ENCODE measurements around the gene SFMBT1. TPM values are rescaled to one million over a fixed set of nuclear protein-coding genes. Genes with fewer than 3 reads are reported as not detected.
A peak's percentile ranks its signal among the peaks of the same experiment; 100 is the strongest.

Gene SFMBT1
- total and polyA plus RNA-seq, 2 donors from 2014 or later, result 3.4 to 16.0 TPM

- TF ChIP-seq CTCF (IDR thresholded peaks at IDR 0.05; ENCODE audit: borderline replicate concordance, extremely low read depth, insufficient read depth), result no peak
- no peak overlapping the region for H3K4me3 ChIP-seq (ENCODE audit: low read length in 3 of 3)
- H3K9ac ChIP-seq (ENCODE audit: low read length in 3 of 3), result no peak overlapping the region
- no peak overlapping the region for H3K27ac ChIP-seq (ENCODE audit: low read depth in 2 of 2, low read length in 2 of 2)
- FAIRE-seq, result no peak
- H3K27me3 ChIP-seq (ENCODE audit: control insufficient read depth, insufficient read depth, low read length), result no peaks in the 10 kb centered on the region
- no peaks in the 10 kb centered on the region for H3K36me3 ChIP-seq (ENCODE audit: control insufficient read depth in 2 of 3, insufficient read depth in 3 of 3, low read length in 3 of 3)
- DNase-seq, result no peak
- intact Hi-C loops (cut with DNase I), result no loop called here
- H3K4me1 ChIP-seq (ENCODE audit: control insufficient read depth in 2 of 3, insufficient read depth in 2 of 3, low read depth in 1 of 3, low read length in 3 of 3), result peaks cover 0 to 9% (median 0%) of the 10 kb centered on the region in 3 donors
- H3K9me3 ChIP-seq (ENCODE audit: control insufficient read depth in 2 of 3, insufficient read depth in 1 of 3, low read length in 3 of 3), result no peaks in the 10 kb centered on the region
These were observed 28.5 kb upstream of the SFMBT1 start for GRCh38 chr3:53074366-53074696.

- Histone ChIP-seq H3K27ac (ENCODE audit: low read depth in 2 of 2, low read length in 2 of 2) (peak overlapping the region in 1 of 2 donors; percentile 48), H3K27me3 (ENCODE audit: control insufficient read depth, insufficient read depth, low read length) (no peaks in the 10 kb centered on the region), H3K36me3 (ENCODE audit: control insufficient read depth in 2 of 3, insufficient read depth in 3 of 3, low read length in 3 of 3) (no peaks in the 10 kb centered on the region), H3K4me1 (ENCODE audit: control insufficient read depth in 2 of 3, insufficient read depth in 2 of 3, low read depth in 1 of 3, low read length in 3 of 3) (peaks cover 0 to 9% (median 0%) of the 10 kb centered on the region in 3 donors), H3K4me3 (ENCODE audit: low read length in 3 of 3) (peak overlapping the region; percentile 40 to 94 (median 75)), H3K9me3 (ENCODE audit: control insufficient read depth in 2 of 3, insufficient read depth in 1 of 3, low read length in 3 of 3) (no peaks in the 10 kb centered on the region), H3K9ac (ENCODE audit: low read length in 3 of 3) (peak overlapping the region in 1 of 3 donors; percentile 78)
- FAIRE-seq (no peak), DNase-seq (peak in 1 of 5 donors; percentile 29)
- intact Hi-C loops (cut with DNase I), result no loop called here
- TF ChIP-seq CTCF (IDR thresholded peaks at IDR 0.05; ENCODE audit: borderline replicate concordance, extremely low read depth, insufficient read depth), result no peak
These were observed 27.9 kb upstream of the SFMBT1 start for GRCh38 chr3:53073553-53074365.

- Histone ChIP-seq H3K9me3 (ENCODE audit: control insufficient read depth in 2 of 3, insufficient read depth in 1 of 3, low read length in 3 of 3) (no peaks in the 10 kb centered on the region), H3K9ac (ENCODE audit: low read length in 3 of 3) (peak overlapping the region in 2 of 3 donors; percentile 73 to 78), H3K36me3 (ENCODE audit: control insufficient read depth in 2 of 3, insufficient read depth in 3 of 3, low read length in 3 of 3) (no peaks in the 10 kb centered on the region), H3K4me1 (ENCODE audit: control insufficient read depth in 2 of 3, insufficient read depth in 2 of 3, low read depth in 1 of 3, low read length in 3 of 3) (peaks cover 0 to 9% (median 0%) of the 10 kb centered on the region in 3 donors), H3K27me3 (ENCODE audit: control insufficient read depth, insufficient read depth, low read length) (no peaks in the 10 kb centered on the region), H3K27ac (ENCODE audit: low read depth in 2 of 2, low read length in 2 of 2) (peak overlapping the region in 1 of 2 donors; percentile 48), H3K4me3 (ENCODE audit: low read length in 3 of 3) (peak overlapping the region; percentile 40 to 94 (median 75))
- TF ChIP-seq CTCF (IDR thresholded peaks at IDR 0.05; ENCODE audit: borderline replicate concordance, extremely low read depth, insufficient read depth), result peak; percentile 83
- no peak for FAIRE-seq
- DNase-seq, result peak; percentile 84 to 91 (median 91)
- intact Hi-C loops (cut with DNase I), result no loop called here
These were observed 27.0 kb upstream of the SFMBT1 start for GRCh38 chr3:53072653-53073552.
